Nephron (organoid): Measurements from ENCODE around the gene COA3.

Experiments used
- H3K27ac Mint-ChIP-seq, 3 experiments: 2 replicates each; pipeline ENCODE4 v1.8.0; 2020; ENCODE audit warnings: mixed read lengths in 3 of 3, mild to moderate bottlenecking in 2 of 3, moderate library complexity in 1 of 3
- H3K27me3 Mint-ChIP-seq: 2 replicates; pipeline ENCODE4 v1.8.0; 2021; ENCODE audit warnings: low read depth, mild to moderate bottlenecking, moderate library complexity, mixed read lengths
- H3K36me3 Mint-ChIP-seq: 2 replicates; pipeline ENCODE4 v1.8.0; 2020; ENCODE audit warnings: low read depth, mixed read lengths
- H3K4me1 Mint-ChIP-seq: 2 replicates; pipeline ENCODE4 v1.8.0; 2020; ENCODE audit warnings: mixed read lengths
- H3K4me3 Mint-ChIP-seq, 3 experiments: 2 replicates each; pipeline ENCODE4 v1.8.0; 2020; ENCODE audit warnings: mild to moderate bottlenecking in 3 of 3, mixed read lengths in 3 of 3, moderate library complexity in 2 of 3
- H3K9me3 Mint-ChIP-seq: 2 replicates; pipeline ENCODE4 v1.8.0; 2020; ENCODE audit warnings: mixed read lengths
- CTCF ChIP-seq, 3 experiments: fragments of 200-600 bp; sonication (generic); IDR thresholded peaks; one replicate each; pipeline ENCODE4 v1.5.0; 2021; ENCODE audit warnings: antibody characterized with exemption in 3 of 3; ENCODE audit not compliant: unreplicated experiment in 3 of 3

Gene COA3

GRCh38 chr17:42821176-42821575 lies 22.7 kb upstream of the COA3 start:
- Mint-ChIP-seq H3K4me1 (peaks cover 14% of the 10 kb centered on the region), H3K27me3 (peaks cover 5% of the 10 kb centered on the region), H3K4me3 (peak overlapping the region; percentile 45 to 80 (median 70)), H3K27ac (no peak overlapping the region), H3K9me3 (no peaks in the 10 kb centered on the region), H3K36me3 (peaks cover 37% of the 10 kb centered on the region)
- no peak for TF ChIP-seq CTCF (IDR thresholded peaks at IDR 0.05; ENCODE audit: unreplicated experiment in 3 of 3)

GRCh38 chr17:42819939-42820535 lies 21.5 kb upstream of the COA3 start:
- Mint-ChIP-seq H3K36me3 (peaks cover 46% of the 10 kb centered on the region), H3K27me3 (peaks cover 3% of the 10 kb centered on the region), H3K9me3 (no peaks in the 10 kb centered on the region), H3K4me3 (peak overlapping the region; percentile 12 to 64 (median 35)), H3K27ac (no peak overlapping the region), H3K4me1 (peaks cover 14% of the 10 kb centered on the region)
- TF ChIP-seq CTCF (IDR thresholded peaks at IDR 0.05; ENCODE audit: unreplicated experiment in 3 of 3): peak; percentile 58 to 70 (median 65)

- Mint-ChIP-seq H3K27ac (no peak overlapping the region), H3K9me3 (no peaks in the 10 kb centered on the region), H3K4me1 (peaks cover 4% of the 10 kb centered on the region), H3K4me3 (no peak overlapping the region), H3K27me3 (no peaks in the 10 kb centered on the region), H3K36me3 (peaks cover 61% of the 10 kb centered on the region)
- no peak for TF ChIP-seq CTCF (IDR thresholded peaks at IDR 0.05; ENCODE audit: unreplicated experiment in 3 of 3)
These were observed 19.9 kb upstream of the COA3 start for GRCh38 chr17:42818379-42818778.

GRCh38 chr17:42817866-42818265 lies 19.4 kb upstream of the COA3 start:
- H3K4me3 Mint-ChIP-seq: no peak overlapping the region
- no peak for TF ChIP-seq CTCF (IDR thresholded peaks at IDR 0.05; ENCODE audit: unreplicated experiment in 3 of 3)

GRCh38 chr17:42814633-42815399 lies 16.3 kb upstream of the COA3 start:
- Mint-ChIP-seq H3K4me3 (no peak overlapping the region), H3K27ac (peak overlapping the region in 1 of 3 experiments; percentile 33), H3K9me3 (no peaks in the 10 kb centered on the region), H3K27me3 (no peaks in the 10 kb centered on the region), H3K36me3 (peaks cover 64% of the 10 kb centered on the region), H3K4me1 (no peaks in the 10 kb centered on the region)
- TF ChIP-seq CTCF (IDR thresholded peaks at IDR 0.05; ENCODE audit: unreplicated experiment in 3 of 3): no peak

More at GRCh38 chr17:42817866-42818265, 19.4 kb upstream of the COA3 start:
- H3K9me3 Mint-ChIP-seq: no peaks in the 10 kb centered on the region
- H3K27me3 Mint-ChIP-seq: no peaks in the 10 kb centered on the region
- H3K36me3 Mint-ChIP-seq: peaks cover 61% of the 10 kb centered on the region
- no peak overlapping the region for H3K27ac Mint-ChIP-seq
- peaks cover 4% of the 10 kb centered on the region for H3K4me1 Mint-ChIP-seq
